Kidney (tissue), 14 donors: ENCODE measurements around the gene INTS14. TPM values are rescaled to one million over a fixed set of nuclear protein-coding genes. Genes with fewer than 3 reads are reported as not detected.

Experiments used
- DNase-seq, 5 donors: peaks; one replicate each; pipeline ENCODE4 v3.0.0-alpha.2; 2013 to 2020
- FAIRE-seq: peaks from 2 replicates; lab custom pipeline; 2012; peaks lifted over from hg19 to GRCh38; lab: Jason Lieb, UNC
- H3K27ac ChIP-seq, 2 donors: one replicate each; pipeline ENCODE4 v1.7.0; 2013; ENCODE audit warnings: low read depth in 2 of 2, low read length in 2 of 2, inconsistent platforms in 1 of 2
- H3K27me3 ChIP-seq: one replicate; pipeline ENCODE4 v1.7.1; 2013; ENCODE audit warnings: low read length, inconsistent platforms; ENCODE audit not compliant: control insufficient read depth, insufficient read depth
- H3K36me3 ChIP-seq, 3 donors: one replicate each; pipeline versions ENCODE4 v1.7.0 to v1.7.1; 2013; ENCODE audit warnings: low read length in 3 of 3, control low read depth in 1 of 3, inconsistent platforms in 1 of 3; ENCODE audit not compliant: insufficient read depth in 3 of 3, control insufficient read depth in 2 of 3
- H3K4me1 ChIP-seq, 3 donors: one replicate each; pipeline versions ENCODE4 v1.7.0 to v1.7.1; 2013; ENCODE audit warnings: low read length in 3 of 3, inconsistent platforms in 1 of 3, low read depth in 1 of 3; ENCODE audit not compliant: control insufficient read depth in 2 of 3, insufficient read depth in 2 of 3
- H3K4me3 ChIP-seq, 3 donors: one replicate each; pipeline versions ENCODE4 v1.7.0 to v1.8.1; 2013; ENCODE audit warnings: low read length in 3 of 3, control low read depth in 1 of 3, inconsistent platforms in 1 of 3
- H3K9ac ChIP-seq, 3 donors: one replicate each; pipeline versions ENCODE4 v1.7.0 to v1.7.1; 2013; ENCODE audit warnings: low read length in 3 of 3, control low read depth in 1 of 3, inconsistent platforms in 1 of 3
- H3K9me3 ChIP-seq, 3 donors: one replicate each; pipeline versions ENCODE4 v1.7.0 to v1.7.1; 2013; ENCODE audit warnings: low read length in 3 of 3, control low read depth in 1 of 3, inconsistent platforms in 1 of 3; ENCODE audit not compliant: control insufficient read depth in 2 of 3, insufficient read depth in 1 of 3
- CTCF ChIP-seq: IDR thresholded peaks from 3 replicates; pipeline ENCODE4 v1.5.1; 2012; ENCODE audit warnings: mild to moderate bottlenecking, moderate library complexity, borderline replicate concordance; ENCODE audit not compliant: insufficient read depth; ENCODE audit errors: extremely low read depth
- intact Hi-C: fragments of 100-400 bp; cut with DNase I; formaldehyde crosslinking; loops from one replicate; pipeline ENCODE4 v1.11.1; 2022
- polyA plus RNA-seq: library from polyadenylated mRNA; stranded (reverse); fragments of 350-450 nt; fragmentation: Illumina TruSeq; extraction: RNeasy Lipid Tissue Mini Kit (QIAGEN cat#74804); gene quantifications from one replicate; pipeline ENCODE4 v1.2.3, GENCODE V29; 2014; ENCODE audit warnings: low read depth, low replicate concordance; ENCODE audit not compliant: insufficient read depth
- total RNA-seq: library from RNA; stranded (reverse); fragmentation: NEBNext Ultra II Directional; extraction: Animal tissue kit (Norgen Biotek cat#: 25700); gene quantifications from one replicate; pipeline ENCODE4 v1.2.1, GENCODE V29; 2021
- donor health status: control.
- donor health status: control.
- donor health status: control.
- donor health status: control.
- donor health status: control.
- donor health status: DM: yes; HTN: yes; CAD: no.
- donor health status: Normal renal cell carcinoma (clear cell type).

INTS14 gene
- total and polyA plus RNA-seq, 2 donors from 2014 or later: 27.8 to 37.1 TPM

- no peak overlapping the region for H3K27ac ChIP-seq
- no peaks in the 10 kb centered on the region for H3K9me3 ChIP-seq
- H3K9ac ChIP-seq: no peak overlapping the region
- no peaks in the 10 kb centered on the region for H3K4me1 ChIP-seq
- no peaks in the 10 kb centered on the region for H3K27me3 ChIP-seq
- no peak overlapping the region for H3K4me3 ChIP-seq
- intact Hi-C loops: no loop called here
- DNase-seq (no peak), FAIRE-seq (no peak)
- no peak for TF ChIP-seq CTCF
- no peaks in the 10 kb centered on the region for H3K36me3 ChIP-seq
These were observed 70.6 kb downstream of the INTS14 start for GRCh38 chr15:65540314-65540713.

GRCh38 chr15:65535192-65535591 lies 75.7 kb downstream of the INTS14 start:
- TF ChIP-seq CTCF: no peak
- H3K9ac ChIP-seq: no peak overlapping the region
- no peak overlapping the region for H3K27ac ChIP-seq
- H3K4me3 ChIP-seq: no peak overlapping the region
- DNase-seq (no peak), FAIRE-seq (no peak)
- H3K36me3 ChIP-seq: no peaks in the 10 kb centered on the region
- intact Hi-C loops: no loop called here
- H3K9me3 ChIP-seq: no peaks in the 10 kb centered on the region
- H3K27me3 ChIP-seq: no peaks in the 10 kb centered on the region
- H3K4me1 ChIP-seq: peaks cover 0 to 4% (median 0%) of the 10 kb centered on the region in 3 donors

- FAIRE-seq (no peak), DNase-seq (no peak)
- intact Hi-C loops: no loop called here
- peak overlapping the region; percentile 23 to 54 for H3K27ac ChIP-seq
- H3K27me3 ChIP-seq: no peaks in the 10 kb centered on the region
- H3K9me3 ChIP-seq: no peaks in the 10 kb centered on the region
- no peaks in the 10 kb centered on the region for H3K36me3 ChIP-seq
- TF ChIP-seq CTCF: no peak
- H3K9ac ChIP-seq: no peak overlapping the region
- peaks cover 0 to 7% (median 0%) of the 10 kb centered on the region in 3 donors for H3K4me1 ChIP-seq
- peak overlapping the region in 1 of 3 donors; percentile 6 for H3K4me3 ChIP-seq
These were observed 77.7 kb downstream of the INTS14 start for GRCh38 chr15:65533057-65533756.
